Measurements from ENCODE around the gene ALK.

DNA sequence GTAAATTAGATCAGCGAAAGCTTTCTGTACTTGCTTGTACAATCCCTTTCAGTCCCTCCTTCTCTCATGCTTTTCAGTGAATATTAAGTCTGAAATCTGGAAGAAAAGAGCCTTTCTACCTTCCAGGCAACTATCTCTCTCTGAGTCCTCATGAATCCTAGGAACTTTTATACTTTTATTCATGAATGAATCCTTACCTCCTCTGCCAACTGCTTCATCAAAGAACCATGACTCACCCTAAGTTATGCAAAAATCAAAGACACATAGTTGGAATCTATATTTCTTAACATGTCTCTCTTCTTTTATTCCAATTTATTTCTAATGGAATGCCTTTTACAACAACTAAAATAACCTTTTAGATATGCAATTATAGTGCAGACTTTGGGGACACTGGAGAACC, 412.0 kb downstream of the ALK start:
- TF ChIP-seq, protein P1, sequence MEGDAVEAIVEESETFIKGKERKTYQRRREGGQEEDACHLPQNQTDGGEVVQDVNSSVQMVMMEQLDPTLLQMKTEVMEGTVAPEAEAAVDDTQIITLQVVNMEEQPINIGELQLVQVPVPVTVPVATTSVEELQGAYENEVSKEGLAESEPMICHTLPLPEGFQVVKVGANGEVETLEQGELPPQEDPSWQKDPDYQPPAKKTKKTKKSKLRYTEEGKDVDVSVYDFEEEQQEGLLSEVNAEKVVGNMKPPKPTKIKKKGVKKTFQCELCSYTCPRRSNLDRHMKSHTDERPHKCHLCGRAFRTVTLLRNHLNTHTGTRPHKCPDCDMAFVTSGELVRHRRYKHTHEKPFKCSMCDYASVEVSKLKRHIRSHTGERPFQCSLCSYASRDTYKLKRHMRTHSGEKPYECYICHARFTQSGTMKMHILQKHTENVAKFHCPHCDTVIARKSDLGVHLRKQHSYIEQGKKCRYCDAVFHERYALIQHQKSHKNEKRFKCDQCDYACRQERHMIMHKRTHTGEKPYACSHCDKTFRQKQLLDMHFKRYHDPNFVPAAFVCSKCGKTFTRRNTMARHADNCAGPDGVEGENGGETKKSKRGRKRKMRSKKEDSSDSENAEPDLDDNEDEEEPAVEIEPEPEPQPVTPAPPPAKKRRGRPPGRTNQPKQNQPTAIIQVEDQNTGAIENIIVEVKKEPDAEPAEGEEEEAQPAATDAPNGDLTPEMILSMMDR (IDR thresholded peaks at IDR 0.05), result no peak
- TF ChIP-seq POLR2A (IDR thresholded peaks at IDR 0.05), result no peak
